GM18519 (cell line): Measurements from ENCODE around the gene CRPPA.
"Not testable (repeated sequence)": the region's sequence is repeated elsewhere in the genome, so short reads cannot be mapped to it uniquely, and the experiment has no call there.

Experiments
- ATAC-seq: cut with Tn5 transposase; IDR thresholded peaks from one replicate; pipeline ENCODE4 v1.9.1; 2021; ENCODE audit warnings: mild to moderate bottlenecking, moderate library complexity; ENCODE audit not compliant: unreplicated experiment, low FRiP score

Gene CRPPA

DNA sequence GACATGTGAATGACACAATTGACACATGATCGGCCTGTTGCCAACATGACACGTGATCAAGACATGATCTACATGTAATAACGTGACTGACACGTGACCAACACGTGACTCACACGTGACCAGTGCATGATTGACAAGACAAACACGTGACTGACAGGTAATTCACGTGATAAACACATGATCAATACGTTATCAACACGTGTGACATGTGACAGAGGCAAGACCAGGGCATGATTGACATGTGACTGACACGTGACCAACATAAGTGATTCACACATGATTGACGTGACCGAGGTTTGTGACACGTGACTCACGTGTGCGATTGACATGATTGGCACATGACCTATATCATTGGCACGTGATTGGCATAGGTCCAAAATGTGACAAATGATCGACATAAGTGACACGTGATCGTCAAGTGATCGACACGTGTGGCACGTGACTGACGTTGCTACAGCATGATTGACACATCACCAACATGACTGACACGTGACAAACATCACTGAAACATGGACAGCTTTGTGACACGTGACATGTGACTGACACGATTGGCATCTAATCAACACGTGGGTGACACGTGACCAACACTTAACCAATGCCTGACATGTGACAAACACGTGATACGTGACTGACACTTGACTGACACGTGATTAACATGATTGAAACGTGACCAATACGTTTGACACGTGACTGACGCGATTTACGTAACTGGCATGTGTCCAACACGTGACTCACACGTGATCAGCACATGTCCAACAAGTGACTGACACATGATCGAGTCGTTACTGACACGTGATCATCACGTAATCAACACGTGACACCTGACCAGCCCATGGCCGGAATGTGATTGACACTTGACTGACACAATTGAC is 23.0 kb downstream of the CRPPA start:
- ATAC-seq = no peak

DNA sequence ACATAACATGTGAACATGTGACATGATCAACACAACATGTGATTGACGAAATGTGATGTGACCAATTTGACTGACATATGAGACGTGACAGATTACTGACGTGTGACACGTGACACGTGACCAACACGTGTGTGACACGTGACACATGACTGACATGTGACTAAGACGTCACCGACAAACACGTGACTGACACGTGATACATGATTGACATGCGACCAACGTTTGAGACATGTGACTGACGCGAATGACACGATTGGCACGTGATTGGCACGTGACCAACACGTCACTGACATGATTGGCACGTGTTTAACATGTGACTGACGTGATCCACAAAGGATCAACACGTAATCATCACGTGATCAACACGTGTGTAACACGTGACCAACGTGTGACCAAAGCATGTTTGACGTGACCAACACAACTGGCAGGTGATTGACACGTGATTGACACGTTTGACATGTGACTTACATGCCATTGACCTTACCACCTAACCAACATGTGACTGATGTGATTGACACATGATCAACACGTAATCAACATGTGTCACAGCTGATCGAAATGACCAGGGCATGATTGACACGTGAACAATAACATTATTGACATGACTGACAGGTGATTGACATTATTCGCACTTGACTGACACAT is 23.7 kb downstream of the CRPPA start:
- ATAC-seq = no peak

GRCh38 chr7:16396766-16397500 is 24.4 kb downstream of the CRPPA start:
- ATAC-seq = no peak

DNA sequence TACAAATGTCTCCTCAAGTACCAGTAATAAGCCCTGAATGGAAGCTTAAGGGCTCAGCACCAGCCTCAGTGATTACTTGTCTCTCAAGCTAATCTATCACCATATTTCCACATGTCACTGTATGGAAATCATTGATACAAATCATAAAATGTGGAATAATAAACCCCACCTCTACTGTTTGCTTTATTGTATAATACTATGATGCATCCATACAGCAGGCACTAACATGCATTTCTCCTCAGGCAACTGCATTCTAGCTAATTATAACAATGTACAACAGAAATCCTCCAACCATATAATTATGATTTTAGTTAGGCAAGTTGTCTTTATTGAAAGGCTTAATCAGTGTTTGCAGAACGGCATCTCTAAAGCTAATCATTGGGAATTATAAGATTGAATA is 26.2 kb downstream of the CRPPA start:
- no peak for ATAC-seq

DNA sequence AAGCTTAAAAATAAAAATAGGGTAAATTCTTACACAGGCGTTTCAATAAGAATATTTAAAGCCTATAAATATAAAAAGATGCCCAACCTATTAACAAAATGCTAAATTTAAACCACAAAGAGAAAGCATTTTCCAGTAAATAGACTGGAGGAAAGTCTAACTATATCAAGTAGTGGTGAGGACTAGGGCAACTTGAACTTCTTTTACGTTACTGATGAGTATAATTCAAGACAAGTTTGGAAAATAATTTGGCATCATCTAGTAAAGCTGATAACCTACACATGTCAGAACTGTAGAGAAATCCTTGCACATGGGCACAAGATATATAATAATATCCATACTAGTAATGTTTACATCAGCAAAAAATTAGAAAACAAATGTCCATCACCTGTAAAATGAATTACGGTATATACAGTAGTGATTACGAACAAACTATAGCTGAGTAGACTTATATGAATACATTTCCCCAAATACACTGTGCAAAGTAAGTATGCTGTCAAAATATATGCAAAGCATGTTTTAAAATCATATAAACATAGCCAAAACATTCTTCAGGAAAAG is 27.4 kb downstream of the CRPPA start:
- ATAC-seq = no peak

- no peak for ATAC-seq
Measured at GRCh38 chr7:16392990-16393523, 28.3 kb downstream of the CRPPA start.

DNA sequence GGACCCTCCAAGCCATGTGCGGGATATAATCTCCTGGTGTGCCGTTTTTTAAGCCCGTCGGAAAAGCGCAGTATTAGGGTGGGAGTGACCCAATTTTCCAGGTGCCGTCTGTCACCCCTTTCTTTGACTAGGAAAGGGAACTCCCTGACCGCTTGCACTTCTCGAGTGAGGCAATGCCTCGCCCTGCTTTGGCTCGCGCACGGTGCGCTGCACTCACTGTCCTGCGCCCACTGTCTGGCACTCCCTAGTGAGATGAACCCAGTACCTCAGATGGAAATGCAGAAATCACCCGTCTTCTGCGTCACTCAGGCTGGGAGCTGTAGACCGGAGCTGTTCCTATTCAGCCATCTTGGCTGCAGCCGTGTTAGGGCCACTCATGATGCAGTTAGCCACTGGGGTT is 37.6 kb downstream of the CRPPA start:
- not testable (repeated sequence) for ATAC-seq

DNA sequence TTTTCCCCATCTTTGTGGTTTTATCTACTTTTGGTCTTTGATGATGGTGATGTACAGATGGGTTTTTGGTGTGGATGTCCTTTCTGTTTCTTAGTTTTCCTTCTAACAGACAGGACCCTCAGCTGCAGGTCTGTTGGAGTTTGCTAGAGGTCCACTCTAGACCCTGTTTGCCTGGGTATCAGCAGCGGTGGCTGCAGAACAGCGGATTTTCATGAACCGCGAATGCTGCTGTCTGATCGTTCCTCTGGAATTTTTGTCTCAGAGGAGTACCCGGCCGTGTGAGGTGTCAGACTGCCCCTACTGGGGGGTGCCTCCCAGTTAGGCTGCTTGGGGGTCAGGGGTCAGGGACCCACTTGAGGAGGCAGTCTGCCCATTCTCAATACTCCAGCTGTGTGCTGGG is 38.2 kb downstream of the CRPPA start:
- ATAC-seq = not testable (repeated sequence)
